Hepatocyte (in vitro differentiated cells): ENCODE measurements around the gene HLA-B. TPM values are rescaled to one million over a fixed set of nuclear protein-coding genes. Genes with fewer than 3 reads are reported as not detected.

Experiments used
- DNase-seq: peaks from one replicate; pipeline ENCODE4 v3.0.0-alpha.2; 2016; ENCODE audit warnings: low spot score
- H2AFZ ChIP-seq: fragments of 200-600 bp; sonication (generic); 2 replicates; pipeline ENCODE4 v1.6.0; 2016; ENCODE audit warnings: antibody characterized with exemption, mild to moderate bottlenecking
- H3K27ac ChIP-seq: fragments of 200-600 bp; sonication (generic); 2 replicates; pipeline ENCODE4 v1.5.1; 2016; ENCODE audit warnings: mild to moderate bottlenecking
- H3K27me3 ChIP-seq: fragments of 200-600 bp; sonication (generic); 2 replicates; pipeline ENCODE4 v1.6.1; 2016
- H3K36me3 ChIP-seq: fragments of 200-600 bp; sonication (generic); replicated peaks from 2 replicates; pipeline ENCODE4 v1.5.1; 2016; ENCODE audit warnings: low read depth; ENCODE audit not compliant: insufficient read depth
- H3K4me1 ChIP-seq: fragments of 200-600 bp; sonication (generic); 2 replicates; pipeline ENCODE4 v1.5.1; 2016; ENCODE audit warnings: mild to moderate bottlenecking, moderate library complexity; ENCODE audit not compliant: insufficient read depth
- H3K4me2 ChIP-seq: fragments of 200-600 bp; sonication (generic); 2 replicates; pipeline ENCODE4 v1.6.0; 2016
- H3K4me3 ChIP-seq: fragments of 200-600 bp; sonication (generic); 2 replicates; pipeline ENCODE4 v1.5.1; 2016; ENCODE audit warnings: mild to moderate bottlenecking
- H3K79me2 ChIP-seq: fragments of 200-600 bp; sonication (generic); 2 replicates; pipeline ENCODE4 v1.6.0; 2017; ENCODE audit warnings: mild to moderate bottlenecking
- H3K9me2 ChIP-seq: fragments of 200-600 bp; sonication (generic); replicated peaks from 2 replicates; pipeline ENCODE4 v1.6.0; 2017; ENCODE audit warnings: mild to moderate bottlenecking; ENCODE audit not compliant: insufficient read depth
- H3K9me3 ChIP-seq: fragments of 200-600 bp; sonication (generic); 2 replicates; pipeline ENCODE4 v1.5.1; 2016; ENCODE audit warnings: low read depth, mild to moderate bottlenecking
- H4K20me1 ChIP-seq: fragments of 200-600 bp; sonication (generic); 2 replicates; pipeline ENCODE4 v1.6.0; 2016; ENCODE audit warnings: mild to moderate bottlenecking; ENCODE audit not compliant: insufficient read depth, poor library complexity, severe bottlenecking
- EZH2 ChIP-seq: fragments of 200-600 bp; sonication (generic); IDR thresholded peaks from 2 replicates; pipeline ENCODE4 v1.6.1; 2016; ENCODE audit warnings: antibody characterized with exemption, mild to moderate bottlenecking, borderline replicate concordance
- EZH2phosphoT487 ChIP-seq: fragments of 200-600 bp; sonication (generic); IDR thresholded peaks from one replicate; pipeline ENCODE4 v1.6.1; 2018; ENCODE audit warnings: antibody characterized with exemption, mild to moderate bottlenecking, low read depth, moderate library complexity; ENCODE audit not compliant: unreplicated experiment, severe bottlenecking
- WGBS: methylation state at CpG from one replicate; pipeline ENCODE4 v1.1.6; 2016; ENCODE audit warnings: low lambda C conversion rate; ENCODE audit errors: missing lambda C conversion rate; 5-methylcytosine and 5-hydroxymethylcytosine counted together
- polyA plus RNA-seq: library from polyadenylated mRNA; unstranded; fragments of >200 nt; fragmentation: Nextera tagmentation; extraction: Ambion mirVana; gene quantifications from 2 replicates; pipeline ENCODE4 v1.2.1, GENCODE V29; 2016
- total RNA-seq: library from RNA; depleted of rRNA; stranded (reverse); fragments of >200 nt; gene quantifications from 2 replicates; pipeline ENCODE4 v1.2.3, GENCODE V29; 2014
- TF ChIP-seq, protein P1 (sequence below): fragments of 200-600 bp; sonication (generic); IDR thresholded peaks from 2 replicates; pipeline ENCODE4 v1.5.1; 2016; ENCODE audit warnings: antibody characterized with exemption, mild to moderate bottlenecking; ENCODE audit not compliant: poor library complexity

Gene HLA-B
- total and polyA plus RNA-seq, 2 experiments from 2014 or later, result 52.2 to 151 TPM

DNA sequence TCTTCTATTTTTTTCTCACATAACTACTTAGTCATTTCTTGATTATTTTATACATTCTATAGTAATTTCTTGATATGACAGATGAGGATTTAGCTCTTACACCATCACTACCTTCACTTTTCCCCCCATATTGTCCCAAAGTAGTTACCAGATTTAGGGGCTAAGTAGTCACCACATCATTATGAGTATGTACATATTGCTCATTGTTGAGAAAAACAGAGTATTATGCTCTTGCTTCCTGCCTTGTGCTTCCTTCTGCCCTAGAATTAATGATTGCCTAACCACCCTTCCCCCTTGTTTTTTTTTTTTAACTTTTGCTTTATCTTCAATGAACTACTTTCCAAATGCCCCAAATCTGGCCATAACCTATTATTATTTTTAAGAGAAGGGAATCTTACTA is 6.8 kb upstream of the HLA-B start:
- Histone ChIP-seq H3K9me3 (no peaks in the 10 kb centered on the region), H3K9me2 (no peaks in the 10 kb centered on the region), H3K79me2 (no peaks in the 10 kb centered on the region), H3K27me3 (peaks cover 28% of the 10 kb centered on the region), H3K4me2 (no peak overlapping the region), H3K36me3 (no peaks in the 10 kb centered on the region), H3K4me1 (no peaks in the 10 kb centered on the region), H2AFZ (no peak overlapping the region), H4K20me1 (no peaks in the 10 kb centered on the region), H3K4me3 (no peak overlapping the region), H3K27ac (no peak overlapping the region)
- no peak for DNase-seq
- TF ChIP-seq, protein P1, sequence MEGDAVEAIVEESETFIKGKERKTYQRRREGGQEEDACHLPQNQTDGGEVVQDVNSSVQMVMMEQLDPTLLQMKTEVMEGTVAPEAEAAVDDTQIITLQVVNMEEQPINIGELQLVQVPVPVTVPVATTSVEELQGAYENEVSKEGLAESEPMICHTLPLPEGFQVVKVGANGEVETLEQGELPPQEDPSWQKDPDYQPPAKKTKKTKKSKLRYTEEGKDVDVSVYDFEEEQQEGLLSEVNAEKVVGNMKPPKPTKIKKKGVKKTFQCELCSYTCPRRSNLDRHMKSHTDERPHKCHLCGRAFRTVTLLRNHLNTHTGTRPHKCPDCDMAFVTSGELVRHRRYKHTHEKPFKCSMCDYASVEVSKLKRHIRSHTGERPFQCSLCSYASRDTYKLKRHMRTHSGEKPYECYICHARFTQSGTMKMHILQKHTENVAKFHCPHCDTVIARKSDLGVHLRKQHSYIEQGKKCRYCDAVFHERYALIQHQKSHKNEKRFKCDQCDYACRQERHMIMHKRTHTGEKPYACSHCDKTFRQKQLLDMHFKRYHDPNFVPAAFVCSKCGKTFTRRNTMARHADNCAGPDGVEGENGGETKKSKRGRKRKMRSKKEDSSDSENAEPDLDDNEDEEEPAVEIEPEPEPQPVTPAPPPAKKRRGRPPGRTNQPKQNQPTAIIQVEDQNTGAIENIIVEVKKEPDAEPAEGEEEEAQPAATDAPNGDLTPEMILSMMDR, result no peak
- TF ChIP-seq EZH2phosphoT487 (no peak), EZH2 (no peak)

- Histone ChIP-seq H3K27me3 (peaks cover 29% of the 10 kb centered on the region), H3K79me2 (no peaks in the 10 kb centered on the region), H3K36me3 (no peaks in the 10 kb centered on the region), H2AFZ (no peak overlapping the region), H3K4me1 (no peaks in the 10 kb centered on the region), H3K27ac (no peak overlapping the region), H3K4me2 (no peak overlapping the region), H3K9me2 (no peaks in the 10 kb centered on the region), H4K20me1 (no peaks in the 10 kb centered on the region), H3K9me3 (no peaks in the 10 kb centered on the region), H3K4me3 (no peak overlapping the region)
- no peak for TF ChIP-seq EZH2phosphoT487
- TF ChIP-seq EZH2, result no peak
- TF ChIP-seq, protein P1, result no peak
- no peak for DNase-seq
- WGBS, result 47% methylated on average over 5 of the region's 5 CpGs
These were observed 5.8 kb upstream of the HLA-B start for GRCh38 chr6:31362751-31363150.

GRCh38 chr6:31359581-31359980 is 2.6 kb upstream of the HLA-B start:
- Histone ChIP-seq H3K27ac (no peak overlapping the region), H3K9me3 (no peaks in the 10 kb centered on the region), H3K79me2 (no peaks in the 10 kb centered on the region), H3K9me2 (no peaks in the 10 kb centered on the region), H3K27me3 (peaks cover 19% of the 10 kb centered on the region), H3K4me2 (no peak overlapping the region), H2AFZ (no peak overlapping the region), H3K4me1 (no peaks in the 10 kb centered on the region), H3K4me3 (no peak overlapping the region), H3K36me3 (no peaks in the 10 kb centered on the region), H4K20me1 (no peaks in the 10 kb centered on the region)
- DNase-seq, result no peak
- 68% methylated on average over 1 of the region's 1 CpG for WGBS
- TF ChIP-seq EZH2 (no peak), EZH2phosphoT487 (no peak)
- TF ChIP-seq, protein P1, result no peak

DNA sequence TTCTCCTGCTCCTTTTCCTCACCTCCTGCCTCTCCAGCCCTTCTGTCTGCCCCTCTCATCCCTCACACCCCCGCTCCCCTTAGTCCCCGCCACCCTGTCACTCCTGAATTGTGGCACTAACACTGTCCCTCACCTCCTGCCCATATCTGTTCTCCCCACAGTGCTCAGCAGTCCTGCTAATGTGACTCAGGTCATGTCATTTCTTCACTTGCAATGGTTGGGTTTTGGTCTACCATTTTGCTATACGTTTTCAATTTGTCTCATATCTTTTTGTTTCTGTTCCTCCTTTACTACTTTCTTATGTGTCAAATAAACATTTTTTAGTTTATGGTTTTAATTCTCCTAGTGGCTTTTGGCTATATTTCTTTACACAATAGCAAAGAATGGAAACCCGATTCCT is 1.3 kb upstream of the HLA-B start:
- no peak overlapping the region for H3K4me3 ChIP-seq
- H3K27me3 ChIP-seq, result peaks cover 15% of the 10 kb centered on the region
- no peak overlapping the region for H3K4me2 ChIP-seq
- no peak overlapping the region for H3K27ac ChIP-seq
- no peak overlapping the region for H2AFZ ChIP-seq
- H3K79me2 ChIP-seq, result no peaks in the 10 kb centered on the region
- no peaks in the 10 kb centered on the region for H3K4me1 ChIP-seq
- no peak for DNase-seq
- no peaks in the 10 kb centered on the region for H4K20me1 ChIP-seq
- WGBS, result 36% methylated on average over 4 of the region's 4 CpGs
- no peaks in the 10 kb centered on the region for H3K9me2 ChIP-seq
- no peaks in the 10 kb centered on the region for H3K9me3 ChIP-seq
- H3K36me3 ChIP-seq, result no peaks in the 10 kb centered on the region
- no peak for TF ChIP-seq EZH2
- TF ChIP-seq, protein P1, result no peak
